Measurements from ENCODE around the gene SPDYE1.
"Not testable (repeated sequence)": the region's sequence is repeated elsewhere in the genome, so short reads cannot be mapped to it uniquely, and the experiment has no call there.

Gene SPDYE1

GRCh38 chr7:43974033-43974573 is 23.6 kb upstream of the SPDYE1 start:
- H3K9me3 ChIP-seq (ENCODE audit: control insufficient read depth in 1 of 2, low read length in 2 of 2); H3K27ac ChIP-seq (ENCODE audit: low read depth, low read length); H3K4me1 ChIP-seq (ENCODE audit: control insufficient read depth in 1 of 2, insufficient read depth in 2 of 2, low read length in 2 of 2); H3K9ac ChIP-seq (ENCODE audit: low read depth in 1 of 2, low read length in 2 of 2); H3K36me3 ChIP-seq (ENCODE audit: control insufficient read depth in 1 of 2, insufficient read depth in 2 of 2, low read length in 2 of 2); H3K27me3 ChIP-seq (ENCODE audit: control insufficient read depth in 1 of 2, insufficient read depth in 2 of 2, low read length in 2 of 2); H3K4me3 ChIP-seq (ENCODE audit: low read depth in 1 of 2, low read length in 2 of 2): not testable (repeated sequence)

GRCh38 chr7:43974725-43975482 is 22.8 kb upstream of the SPDYE1 start:
- not testable (repeated sequence) for H3K9me3 ChIP-seq (ENCODE audit: control insufficient read depth in 1 of 2, low read length in 2 of 2); H3K4me3 ChIP-seq (ENCODE audit: low read depth in 1 of 2, low read length in 2 of 2); H3K4me1 ChIP-seq (ENCODE audit: control insufficient read depth in 1 of 2, insufficient read depth in 2 of 2, low read length in 2 of 2); H3K36me3 ChIP-seq (ENCODE audit: control insufficient read depth in 1 of 2, insufficient read depth in 2 of 2, low read length in 2 of 2); H3K27me3 ChIP-seq (ENCODE audit: control insufficient read depth in 1 of 2, insufficient read depth in 2 of 2, low read length in 2 of 2); H3K9ac ChIP-seq (ENCODE audit: low read depth in 1 of 2, low read length in 2 of 2); H3K27ac ChIP-seq (ENCODE audit: low read depth, low read length)

DNA sequence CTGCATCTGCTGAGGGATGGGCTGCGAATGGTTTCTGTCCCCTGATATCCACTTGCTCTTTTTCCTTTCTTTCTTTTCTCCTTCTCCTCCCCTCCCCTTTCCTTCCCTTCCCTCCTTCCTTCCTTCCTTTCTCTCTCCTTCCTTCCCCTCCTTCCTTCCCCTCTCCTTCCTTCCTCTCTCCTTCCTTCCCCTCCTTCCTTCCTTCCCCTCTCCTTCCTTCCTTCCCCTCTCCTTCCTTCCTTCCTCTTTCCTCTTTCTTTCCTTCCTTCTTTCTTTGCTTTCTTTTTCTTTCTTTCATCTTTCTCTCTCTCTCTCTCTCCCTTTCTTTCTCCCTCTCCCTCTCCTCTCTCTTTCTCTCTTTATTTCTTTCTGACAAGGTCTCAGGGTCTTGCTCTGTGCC is 20.2 kb upstream of the SPDYE1 start:
- no peaks in the 10 kb centered on the region for H3K4me1 ChIP-seq (ENCODE audit: control insufficient read depth in 1 of 2, insufficient read depth in 2 of 2, low read length in 2 of 2)
- H3K27ac ChIP-seq (ENCODE audit: low read depth, low read length) = no peak overlapping the region
- no peak overlapping the region for H3K9ac ChIP-seq (ENCODE audit: low read depth in 1 of 2, low read length in 2 of 2)
- H3K36me3 ChIP-seq (ENCODE audit: control insufficient read depth in 1 of 2, insufficient read depth in 2 of 2, low read length in 2 of 2) = no peaks in the 10 kb centered on the region
- H3K9me3 ChIP-seq (ENCODE audit: control insufficient read depth in 1 of 2, low read length in 2 of 2) = no peaks in the 10 kb centered on the region
- no peak overlapping the region for H3K4me3 ChIP-seq (ENCODE audit: low read depth in 1 of 2, low read length in 2 of 2)
- H3K27me3 ChIP-seq (ENCODE audit: control insufficient read depth in 1 of 2, insufficient read depth in 2 of 2, low read length in 2 of 2) = no peaks in the 10 kb centered on the region

GRCh38 chr7:43978102-43978501 is 19.6 kb upstream of the SPDYE1 start:
- H3K9ac ChIP-seq (ENCODE audit: low read depth in 1 of 2, low read length in 2 of 2); H3K4me1 ChIP-seq (ENCODE audit: control insufficient read depth in 1 of 2, insufficient read depth in 2 of 2, low read length in 2 of 2); H3K27ac ChIP-seq (ENCODE audit: low read depth, low read length); H3K4me3 ChIP-seq (ENCODE audit: low read depth in 1 of 2, low read length in 2 of 2); H3K36me3 ChIP-seq (ENCODE audit: control insufficient read depth in 1 of 2, insufficient read depth in 2 of 2, low read length in 2 of 2); H3K27me3 ChIP-seq (ENCODE audit: control insufficient read depth in 1 of 2, insufficient read depth in 2 of 2, low read length in 2 of 2); H3K9me3 ChIP-seq (ENCODE audit: control insufficient read depth in 1 of 2, low read length in 2 of 2): not testable (repeated sequence)

- not testable (repeated sequence) for H3K9ac ChIP-seq (ENCODE audit: low read depth in 1 of 2, low read length in 2 of 2); H3K27ac ChIP-seq (ENCODE audit: low read depth, low read length); H3K36me3 ChIP-seq (ENCODE audit: control insufficient read depth in 1 of 2, insufficient read depth in 2 of 2, low read length in 2 of 2); H3K4me3 ChIP-seq (ENCODE audit: low read depth in 1 of 2, low read length in 2 of 2); H3K27me3 ChIP-seq (ENCODE audit: control insufficient read depth in 1 of 2, insufficient read depth in 2 of 2, low read length in 2 of 2); H3K9me3 ChIP-seq (ENCODE audit: control insufficient read depth in 1 of 2, low read length in 2 of 2); H3K4me1 ChIP-seq (ENCODE audit: control insufficient read depth in 1 of 2, insufficient read depth in 2 of 2, low read length in 2 of 2)
These were observed 14.8 kb upstream of the SPDYE1 start for GRCh38 chr7:43982848-43983247.

GRCh38 chr7:43983736-43984135 is 14.0 kb upstream of the SPDYE1 start:
- H3K27me3 ChIP-seq (ENCODE audit: control insufficient read depth in 1 of 2, insufficient read depth in 2 of 2, low read length in 2 of 2); H3K9me3 ChIP-seq (ENCODE audit: control insufficient read depth in 1 of 2, low read length in 2 of 2); H3K27ac ChIP-seq (ENCODE audit: low read depth, low read length); H3K9ac ChIP-seq (ENCODE audit: low read depth in 1 of 2, low read length in 2 of 2); H3K4me3 ChIP-seq (ENCODE audit: low read depth in 1 of 2, low read length in 2 of 2); H3K36me3 ChIP-seq (ENCODE audit: control insufficient read depth in 1 of 2, insufficient read depth in 2 of 2, low read length in 2 of 2); H3K4me1 ChIP-seq (ENCODE audit: control insufficient read depth in 1 of 2, insufficient read depth in 2 of 2, low read length in 2 of 2): not testable (repeated sequence)

DNA sequence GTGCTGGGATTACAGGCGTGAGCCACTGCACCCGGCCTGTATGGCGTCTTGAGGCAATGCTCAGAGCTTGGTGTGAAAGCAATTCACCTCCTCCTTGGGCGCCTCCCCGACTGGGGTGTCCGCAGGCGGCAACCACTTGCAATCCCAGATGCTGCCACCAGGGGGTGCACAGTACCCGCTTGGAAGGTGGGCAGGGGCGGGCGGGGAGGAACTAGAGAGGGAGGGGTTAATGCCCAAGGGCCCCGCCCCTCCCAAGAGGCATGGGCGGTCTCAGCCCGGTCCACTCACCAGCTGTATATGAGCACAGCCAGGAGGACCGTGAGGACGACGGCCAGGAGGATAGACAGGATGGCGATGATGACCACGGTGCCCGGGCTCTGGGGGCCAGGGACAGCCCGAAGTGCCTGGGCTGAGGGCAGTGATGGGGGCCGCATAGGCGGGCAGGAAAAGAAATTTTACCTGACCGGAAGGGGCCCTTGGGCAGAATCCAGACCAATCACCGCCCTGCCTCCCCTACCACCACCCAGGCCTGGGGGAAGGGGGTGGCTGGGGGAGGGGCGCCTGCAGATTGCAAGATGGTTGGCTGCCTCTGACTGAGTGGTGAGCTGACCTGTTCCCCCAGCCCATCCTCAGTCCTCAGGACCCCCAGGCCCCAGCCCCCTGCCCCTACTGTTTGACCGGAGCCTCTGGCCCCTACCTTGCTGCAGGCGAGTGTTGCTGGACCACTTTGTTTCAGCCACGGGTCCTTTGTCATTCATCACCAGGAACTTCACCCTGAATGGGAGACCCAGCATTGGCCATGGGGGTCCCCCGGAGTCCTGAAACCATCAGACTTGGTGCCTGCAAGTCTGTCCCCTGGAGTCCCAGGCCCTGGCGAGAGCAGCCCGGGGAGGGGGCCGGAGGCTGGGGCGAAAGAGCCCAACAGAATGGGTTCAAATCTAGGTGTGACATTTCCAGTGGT is 11.5 kb upstream of the SPDYE1 start:
- not testable (repeated sequence) for H3K9ac ChIP-seq (ENCODE audit: low read depth in 1 of 2, low read length in 2 of 2); H3K36me3 ChIP-seq (ENCODE audit: control insufficient read depth in 1 of 2, insufficient read depth in 2 of 2, low read length in 2 of 2); H3K4me1 ChIP-seq (ENCODE audit: control insufficient read depth in 1 of 2, insufficient read depth in 2 of 2, low read length in 2 of 2); H3K9me3 ChIP-seq (ENCODE audit: control insufficient read depth in 1 of 2, low read length in 2 of 2); H3K27ac ChIP-seq (ENCODE audit: low read depth, low read length); H3K27me3 ChIP-seq (ENCODE audit: control insufficient read depth in 1 of 2, insufficient read depth in 2 of 2, low read length in 2 of 2); H3K4me3 ChIP-seq (ENCODE audit: low read depth in 1 of 2, low read length in 2 of 2)

GRCh38 chr7:43987476-43987875 is 10.2 kb upstream of the SPDYE1 start:
- not testable (repeated sequence) for H3K4me3 ChIP-seq (ENCODE audit: low read depth in 1 of 2, low read length in 2 of 2); H3K27ac ChIP-seq (ENCODE audit: low read depth, low read length); H3K36me3 ChIP-seq (ENCODE audit: control insufficient read depth in 1 of 2, insufficient read depth in 2 of 2, low read length in 2 of 2); H3K4me1 ChIP-seq (ENCODE audit: control insufficient read depth in 1 of 2, insufficient read depth in 2 of 2, low read length in 2 of 2); H3K9me3 ChIP-seq (ENCODE audit: control insufficient read depth in 1 of 2, low read length in 2 of 2); H3K9ac ChIP-seq (ENCODE audit: low read depth in 1 of 2, low read length in 2 of 2); H3K27me3 ChIP-seq (ENCODE audit: control insufficient read depth in 1 of 2, insufficient read depth in 2 of 2, low read length in 2 of 2)

DNA sequence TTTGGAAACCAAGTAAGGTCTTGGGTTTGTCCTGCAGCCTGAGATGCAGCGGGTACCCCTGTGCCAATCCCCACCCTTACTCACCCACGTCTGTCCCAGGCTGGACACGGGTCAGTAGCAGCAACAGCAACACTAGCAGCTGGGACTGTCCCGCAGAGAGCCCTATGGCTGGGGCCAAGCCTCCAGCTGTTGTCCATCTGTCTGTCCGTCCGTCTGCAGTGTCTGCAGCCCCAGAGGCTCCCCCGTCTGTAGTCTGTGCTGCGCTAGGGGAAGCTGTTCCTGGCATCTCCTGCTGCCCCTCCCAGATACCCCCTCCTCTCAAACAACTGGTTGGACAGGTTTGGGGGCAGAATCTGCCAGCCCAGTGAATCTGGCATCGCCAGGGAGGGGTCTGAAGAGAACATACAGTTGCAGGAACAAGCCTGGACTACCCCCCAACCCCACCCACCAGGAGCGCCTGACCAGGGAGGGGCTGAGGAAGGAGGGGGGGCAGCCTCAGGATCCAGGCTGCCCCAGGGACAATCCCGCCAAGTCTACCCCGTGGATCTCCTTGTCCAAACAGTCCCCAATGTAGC is 7.6 kb upstream of the SPDYE1 start:
- H3K36me3 ChIP-seq (ENCODE audit: control insufficient read depth in 1 of 2, insufficient read depth in 2 of 2, low read length in 2 of 2); H3K27me3 ChIP-seq (ENCODE audit: control insufficient read depth in 1 of 2, insufficient read depth in 2 of 2, low read length in 2 of 2); H3K9me3 ChIP-seq (ENCODE audit: control insufficient read depth in 1 of 2, low read length in 2 of 2); H3K4me3 ChIP-seq (ENCODE audit: low read depth in 1 of 2, low read length in 2 of 2); H3K9ac ChIP-seq (ENCODE audit: low read depth in 1 of 2, low read length in 2 of 2); H3K4me1 ChIP-seq (ENCODE audit: control insufficient read depth in 1 of 2, insufficient read depth in 2 of 2, low read length in 2 of 2); H3K27ac ChIP-seq (ENCODE audit: low read depth, low read length): not testable (repeated sequence)

GRCh38 chr7:43990829-43991228 is 6.9 kb upstream of the SPDYE1 start:
- not testable (repeated sequence) for H3K9ac ChIP-seq (ENCODE audit: low read depth in 1 of 2, low read length in 2 of 2); H3K36me3 ChIP-seq (ENCODE audit: control insufficient read depth in 1 of 2, insufficient read depth in 2 of 2, low read length in 2 of 2); H3K9me3 ChIP-seq (ENCODE audit: control insufficient read depth in 1 of 2, low read length in 2 of 2); H3K27me3 ChIP-seq (ENCODE audit: control insufficient read depth in 1 of 2, insufficient read depth in 2 of 2, low read length in 2 of 2); H3K27ac ChIP-seq (ENCODE audit: low read depth, low read length); H3K4me1 ChIP-seq (ENCODE audit: control insufficient read depth in 1 of 2, insufficient read depth in 2 of 2, low read length in 2 of 2); H3K4me3 ChIP-seq (ENCODE audit: low read depth in 1 of 2, low read length in 2 of 2)

All from duodenal mucosa (tissue), 2 donors.